ENCODE data around the gene SLC38A9.
"Not testable (repeated sequence)": the region's sequence is repeated elsewhere in the genome, so short reads cannot be mapped to it uniquely, and the experiment has no call there.

Gene SLC38A9

GRCh38 chr5:55712023-55712859 is at the start of gene SLC38A9:
Gene SLC38A9 (minus strand): TSS chr5:55712324. CDS start chr5:55697958, 14,366 bp downstream.
- peak; percentile 93 to 95 for DNase-seq

- not testable (repeated sequence) for DNase-seq
Measured at GRCh38 chr5:55761721-55762120, 49.6 kb upstream of the SLC38A9 start.

- no peak for DNase-seq
Measured at GRCh38 chr5:55758714-55759113, 46.6 kb upstream of the SLC38A9 start.

- DNase-seq = no peak
Measured at GRCh38 chr5:55758231-55758630, 46.1 kb upstream of the SLC38A9 start.

- no peak for DNase-seq
Measured at GRCh38 chr5:55750499-55750898, 38.4 kb upstream of the SLC38A9 start.

GRCh38 chr5:55750063-55750462 is 37.9 kb upstream of the SLC38A9 start:
- DNase-seq = no peak

- no peak for DNase-seq
Measured at GRCh38 chr5:55749387-55749786, 37.3 kb upstream of the SLC38A9 start.

GRCh38 chr5:55747778-55748318 is 35.7 kb upstream of the SLC38A9 start:
- DNase-seq = no peak

GRCh38 chr5:55742778-55743177 is 30.7 kb upstream of the SLC38A9 start:
- DNase-seq = no peak

GRCh38 chr5:55737793-55738192 is 25.7 kb upstream of the SLC38A9 start, which contains the start of gene DDX4:
Gene DDX4 (plus strand): TSS chr5:55738061. CDS start chr5:55738964, 903 bp downstream.
- DNase-seq = no peak

GRCh38 chr5:55734658-55735057 is 22.5 kb upstream of the SLC38A9 start:
- no peak for DNase-seq

GRCh38 chr5:55732585-55732984 is 20.5 kb upstream of the SLC38A9 start:
- no peak for DNase-seq

GRCh38 chr5:55731848-55732247 is 19.7 kb upstream of the SLC38A9 start:
- DNase-seq = no peak

GRCh38 chr5:55724281-55724680 is 12.2 kb upstream of the SLC38A9 start:
- DNase-seq = no peak

- no peak for DNase-seq
Measured at GRCh38 chr5:55720188-55720703, 8.1 kb upstream of the SLC38A9 start.

GRCh38 chr5:55719026-55719425 is 6.9 kb upstream of the SLC38A9 start:
- DNase-seq = not testable (repeated sequence)

- DNase-seq = no peak
Measured at GRCh38 chr5:55715519-55716078, 3.5 kb upstream of the SLC38A9 start.

- no peak for DNase-seq
Measured at GRCh38 chr5:55714749-55715148, 2.6 kb upstream of the SLC38A9 start.

- DNase-seq = no peak
Measured at GRCh38 chr5:55714339-55714738, 2.2 kb upstream of the SLC38A9 start.

GRCh38 chr5:55713871-55714270 is 1.7 kb upstream of the SLC38A9 start:
- no peak for DNase-seq

GRCh38 chr5:55711507-55712022 is 559 bp downstream of the SLC38A9 start:
- peak; percentile 5 to 10 for DNase-seq

GRCh38 chr5:55708732-55709131 is 3.4 kb downstream of the SLC38A9 start:
- DNase-seq = no peak

GRCh38 chr5:55706230-55706629 is 5.9 kb downstream of the SLC38A9 start:
- no peak for DNase-seq

Data from activated CD4-positive, alpha-beta T cell treated with anti-CD3 and anti-CD28 coated beads, Interleukin-2, amount 50 U/mL, for 48 hours (primary cell).